Measurements from ENCODE around the gene HPSE2. TPM values are rescaled to one million over a fixed set of nuclear protein-coding genes. Genes with fewer than 3 reads are reported as not detected.

HPSE2 gene
- total and polyA plus RNA-seq, 2 of the 13 experiments (the other 11 are each of a cell fraction or from before 2014, with no cell fraction given) = 0.01 TPM; not detected in 1

- TF ChIP-seq ZNF713 (CRISPR knock-in tag; IDR thresholded peaks at IDR 0.05) (no peak), EP300 (IDR thresholded peaks at IDR 0.05; ENCODE audit: low read depth in 2 of 2, low read length in 2 of 2) (no peak), EP300 (CRISPR knock-in tag; IDR thresholded peaks at IDR 0.05; ENCODE audit: borderline replicate concordance) (0 out of 2 replicates have a peak, but pooled peaks have one; percentile 8), RBM22 (optimal IDR thresholded peaks at IDR 0.05; ENCODE audit: low read length) (no peak), ZNF792 (CRISPR knock-in tag; IDR thresholded peaks at IDR 0.05) (no peak), ZNF746 (CRISPR knock-in tag; IDR thresholded peaks at IDR 0.05) (no peak), ZNF530 (CRISPR knock-in tag; IDR thresholded peaks at IDR 0.05; ENCODE audit: low read depth) (no peak), FOXO4 (CRISPR knock-in tag; conservative IDR thresholded peaks at IDR 0.05) (no peak), CHD4 (IDR thresholded peaks at IDR 0.05; ENCODE audit: borderline replicate concordance, low read length) (no peak), GABPB1 (CRISPR knock-in tag; IDR thresholded peaks at IDR 0.05) (0 out of 2 replicates have a peak, but pooled peaks have one; percentile 8), PHF5A (CRISPR knock-in tag; IDR thresholded peaks at IDR 0.05; ENCODE audit: low read depth, unreplicated experiment) (no peak), DMTF1 (CRISPR knock-in tag; IDR thresholded peaks at IDR 0.05) (no peak), MIER3 (CRISPR knock-in tag; IDR thresholded peaks at IDR 0.05; ENCODE audit: borderline replicate concordance) (no peak; the same call in 1 of the 2 replicates), MAZ (IDR thresholded peaks at IDR 0.05; ENCODE audit: borderline replicate concordance, low read depth, low read length) (no peak), MAZ (CRISPR knock-in tag; IDR thresholded peaks at IDR 0.05; ENCODE audit: low read depth) (0 out of 2 replicates have a peak, but pooled peaks have one; percentile 33), MED8 (CRISPR knock-in tag; IDR thresholded peaks at IDR 0.05; ENCODE audit: insufficient replicate concordance) (no peak), AHR (CRISPR knock-in tag; IDR thresholded peaks at IDR 0.05) (0 out of 2 replicates have a peak, but pooled peaks have one; percentile 24), GLI4 (CRISPR knock-in tag; IDR thresholded peaks at IDR 0.05; ENCODE audit: borderline replicate concordance) (0 out of 2 replicates have a peak, but pooled peaks have one; percentile 54), ZNF879 (CRISPR knock-in tag; IDR thresholded peaks at IDR 0.05) (no peak), HNRNPUL1 (IDR thresholded peaks at IDR 0.05; ENCODE audit: low read depth, low read length) (no peak), RXRB (CRISPR knock-in tag; IDR thresholded peaks at IDR 0.05; ENCODE audit: borderline replicate concordance) (peak; percentile 18; the same call in 1 of the 2 replicates), EED (CRISPR knock-in tag; IDR thresholded peaks at IDR 0.05) (peak; percentile 83; the same call in 1 of the 2 replicates), KAT7 (CRISPR knock-in tag; IDR thresholded peaks at IDR 0.05; ENCODE audit: borderline replicate concordance) (no peak), ADNP (CRISPR knock-in tag; IDR thresholded peaks at IDR 0.05) (no peak), SMAD9 (CRISPR knock-in tag; IDR thresholded peaks at IDR 0.05) (no peak), YEATS2 (CRISPR knock-in tag; IDR thresholded peaks at IDR 0.05; ENCODE audit: borderline replicate concordance) (peak; percentile 68; the same call in 1 of the 2 replicates)
- TF ChIP-seq, protein P1, sequence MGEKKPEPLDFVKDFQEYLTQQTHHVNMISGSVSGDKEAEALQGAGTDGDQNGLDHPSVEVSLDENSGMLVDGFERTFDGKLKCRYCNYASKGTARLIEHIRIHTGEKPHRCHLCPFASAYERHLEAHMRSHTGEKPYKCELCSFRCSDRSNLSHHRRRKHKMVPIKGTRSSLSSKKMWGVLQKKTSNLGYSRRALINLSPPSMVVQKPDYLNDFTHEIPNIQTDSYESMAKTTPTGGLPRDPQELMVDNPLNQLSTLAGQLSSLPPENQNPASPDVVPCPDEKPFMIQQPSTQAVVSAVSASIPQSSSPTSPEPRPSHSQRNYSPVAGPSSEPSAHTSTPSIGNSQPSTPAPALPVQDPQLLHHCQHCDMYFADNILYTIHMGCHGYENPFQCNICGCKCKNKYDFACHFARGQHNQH (CRISPR knock-in tag; IDR thresholded peaks at IDR 0.05) = peak; percentile 24; the same call in 1 of the 2 replicates
Measured at GRCh38 chr10:98467506-98468318, 767.9 kb downstream of the HPSE2 start (continued).
